ENCODE data around the gene GRHL3. TPM values are rescaled to one million over a fixed set of nuclear protein-coding genes. Genes with fewer than 3 reads are reported as not detected.
A peak's percentile ranks its signal among the peaks of the same experiment; 100 is the strongest.

GRHL3 gene
- total RNA-seq, 1 donor from 2014 or later: 6.9 TPM

GRCh38 chr1:24275510-24275909, 43.6 kb upstream of the GRHL3 start:
- DNase-seq (ENCODE audit: low read depth): peak; percentile 88
- FAIRE-seq: no peak
- peaks cover 7% of the 10 kb centered on the region for H3K27me3 Mint-ChIP-seq (ENCODE audit: low read depth, unreplicated experiment)

GRCh38 chr1:24276791-24277190, 42.4 kb upstream of the GRHL3 start:
- no peaks in the 10 kb centered on the region for H4K20me1 ChIP-seq (ENCODE audit: insufficient read depth, low read length)
- H3K4me3 ChIP-seq (ENCODE audit: insufficient read depth, low read depth, low read length): no peak overlapping the region
- no peaks in the 10 kb centered on the region for H3K36me3 ChIP-seq (ENCODE audit: insufficient read depth, low read length)
- TF ChIP-seq EZH2 (IDR thresholded peaks at IDR 0.05; ENCODE audit: insufficient read depth, low read length): no peak
- H3K79me2 ChIP-seq (ENCODE audit: insufficient read depth, low read length): no peaks in the 10 kb centered on the region
- no peak overlapping the region for H2AFZ ChIP-seq (ENCODE audit: low read depth, low read length)
- H3K9me3 Mint-ChIP-seq (ENCODE audit: unreplicated experiment): peaks cover 20% of the 10 kb centered on the region
- no peak overlapping the region for H3K4me3 Mint-ChIP-seq (ENCODE audit: unreplicated experiment)
- H3K27ac ChIP-seq (ENCODE audit: low read depth, low read length): no peak overlapping the region
- no peaks in the 10 kb centered on the region for H3K4me1 Mint-ChIP-seq (ENCODE audit: low read depth, unreplicated experiment)
- H3K27ac Mint-ChIP-seq (ENCODE audit: unreplicated experiment): no peak overlapping the region
- FAIRE-seq: no peak
- peaks cover 7% of the 10 kb centered on the region for H3K4me1 ChIP-seq (ENCODE audit: insufficient read depth, low read length)
- H3K27me3 Mint-ChIP-seq (ENCODE audit: low read depth, unreplicated experiment): peaks cover 9% of the 10 kb centered on the region
- no peak for DNase-seq (ENCODE audit: low read depth)
- no peak overlapping the region for H3K9ac ChIP-seq (ENCODE audit: low read length)
- H3K9me3 ChIP-seq (ENCODE audit: insufficient read depth, low read depth, low read length): no peaks in the 10 kb centered on the region
- H3K36me3 Mint-ChIP-seq (ENCODE audit: low read depth, unreplicated experiment): peaks cover 1% of the 10 kb centered on the region
- peaks cover 16% of the 10 kb centered on the region for H3K27me3 ChIP-seq (ENCODE audit: insufficient read depth, low read length)
- no peak overlapping the region for H3K4me2 ChIP-seq (ENCODE audit: low read length)

More at GRCh38 chr1:24275510-24275909, 43.6 kb upstream of the GRHL3 start:
- Histone ChIP-seq H3K4me1 (ENCODE audit: insufficient read depth, low read length) (peaks cover 7% of the 10 kb centered on the region), H2AFZ (ENCODE audit: low read depth, low read length) (no peak overlapping the region), H3K36me3 (ENCODE audit: insufficient read depth, low read length) (no peaks in the 10 kb centered on the region), H3K9me3 (ENCODE audit: insufficient read depth, low read depth, low read length) (no peaks in the 10 kb centered on the region), H3K27me3 (ENCODE audit: insufficient read depth, low read length) (peaks cover 10% of the 10 kb centered on the region), H3K4me2 (ENCODE audit: low read length) (no peak overlapping the region), H4K20me1 (ENCODE audit: insufficient read depth, low read length) (no peaks in the 10 kb centered on the region), H3K9ac (ENCODE audit: low read length) (no peak overlapping the region), H3K4me3 (ENCODE audit: insufficient read depth, low read depth, low read length) (no peak overlapping the region), H3K79me2 (ENCODE audit: insufficient read depth, low read length) (no peaks in the 10 kb centered on the region), H3K27ac (ENCODE audit: low read depth, low read length) (no peak overlapping the region)
- H3K9me3 Mint-ChIP-seq (ENCODE audit: unreplicated experiment): peaks cover 33% of the 10 kb centered on the region
- no peak overlapping the region for H3K4me3 Mint-ChIP-seq (ENCODE audit: unreplicated experiment)
- peaks cover 1% of the 10 kb centered on the region for H3K36me3 Mint-ChIP-seq (ENCODE audit: low read depth, unreplicated experiment)
- H3K4me1 Mint-ChIP-seq (ENCODE audit: low read depth, unreplicated experiment): no peaks in the 10 kb centered on the region
- no peak overlapping the region for H3K27ac Mint-ChIP-seq (ENCODE audit: unreplicated experiment)
- TF ChIP-seq CTCF (IDR thresholded peaks at IDR 0.05; ENCODE audit: insufficient read depth, low read depth, low read length): no peak
- TF ChIP-seq EZH2 (IDR thresholded peaks at IDR 0.05; ENCODE audit: insufficient read depth, low read length): no peak

- Histone ChIP-seq H3K79me2 (ENCODE audit: insufficient read depth, low read length) (no peaks in the 10 kb centered on the region), H4K20me1 (ENCODE audit: insufficient read depth, low read length) (no peaks in the 10 kb centered on the region), H3K4me2 (ENCODE audit: low read length) (peak overlapping the region; percentile 8), H3K9ac (ENCODE audit: low read length) (no peak overlapping the region), H3K4me3 (ENCODE audit: insufficient read depth, low read depth, low read length) (no peak overlapping the region), H3K36me3 (ENCODE audit: insufficient read depth, low read length) (no peaks in the 10 kb centered on the region), H3K27ac (ENCODE audit: low read depth, low read length) (no peak overlapping the region), H3K4me1 (ENCODE audit: insufficient read depth, low read length) (peaks cover 7% of the 10 kb centered on the region), H3K27me3 (ENCODE audit: insufficient read depth, low read length) (peaks cover 16% of the 10 kb centered on the region), H2AFZ (ENCODE audit: low read depth, low read length) (no peak overlapping the region), H3K9me3 (ENCODE audit: insufficient read depth, low read depth, low read length) (no peaks in the 10 kb centered on the region)
- H3K27ac Mint-ChIP-seq (ENCODE audit: unreplicated experiment): no peak overlapping the region
- H3K4me1 Mint-ChIP-seq (ENCODE audit: low read depth, unreplicated experiment): no peaks in the 10 kb centered on the region
- H3K27me3 Mint-ChIP-seq (ENCODE audit: low read depth, unreplicated experiment): peaks cover 9% of the 10 kb centered on the region
- H3K4me3 Mint-ChIP-seq (ENCODE audit: unreplicated experiment): no peak overlapping the region
- H3K36me3 Mint-ChIP-seq (ENCODE audit: low read depth, unreplicated experiment): no peaks in the 10 kb centered on the region
- FAIRE-seq (no peak), DNase-seq (ENCODE audit: low read depth) (peak; percentile 89)
- TF ChIP-seq CTCF (IDR thresholded peaks at IDR 0.05; ENCODE audit: insufficient read depth, low read depth, low read length) (no peak), EZH2 (IDR thresholded peaks at IDR 0.05; ENCODE audit: insufficient read depth, low read length) (no peak)
- peaks cover 12% of the 10 kb centered on the region for H3K9me3 Mint-ChIP-seq (ENCODE audit: unreplicated experiment)
These were observed 41.6 kb upstream of the GRHL3 start for GRCh38 chr1:24277420-24278169.
